Measurements from ENCODE around the gene CD5L.

- no peak for TF ChIP-seq POLR2A (IDR thresholded peaks at IDR 0.05; ENCODE audit: low read length)
- TF ChIP-seq GATA1 (IDR thresholded peaks at IDR 0.05; ENCODE audit: low read depth, low read length), result no peak
Observed at GRCh38 chr1:157781048-157781447, 60.6 kb downstream of the CD5L start.
